HG02798 (cell line): ENCODE results near the gene FOXN3.

ENCODE experiments used
- ATAC-seq: cut with Tn5 transposase; IDR thresholded peaks from one replicate; pipeline ENCODE4 v1.9.1; 2021; ENCODE audit warnings: mild to moderate bottlenecking; ENCODE audit not compliant: unreplicated experiment, poor library complexity

FOXN3 gene

GRCh38 chr14:89366864-89367778 lies 49.9 kb downstream of the FOXN3 start:
- no peak for ATAC-seq

- ATAC-seq: peak; percentile 95
These were observed 51.8 kb downstream of the FOXN3 start for GRCh38 chr14:89365061-89365801.

GRCh38 chr14:89364316-89364715 lies 52.7 kb downstream of the FOXN3 start:
- no peak for ATAC-seq

- ATAC-seq: no peak
These were observed 56.8 kb downstream of the FOXN3 start for GRCh38 chr14:89360277-89360676.

- peak; percentile 34 for ATAC-seq
These were observed 57.4 kb downstream of the FOXN3 start for GRCh38 chr14:89359477-89360222.

GRCh38 chr14:89357655-89358297 lies 59.3 kb downstream of the FOXN3 start:
- no peak for ATAC-seq

GRCh38 chr14:89356927-89357326 lies 60.1 kb downstream of the FOXN3 start:
- ATAC-seq: no peak

GRCh38 chr14:89356496-89356895 lies 60.5 kb downstream of the FOXN3 start:
- ATAC-seq: no peak

- ATAC-seq: no peak
These were observed 63.3 kb downstream of the FOXN3 start for GRCh38 chr14:89353766-89354113.

GRCh38 chr14:89352976-89353765 lies 63.9 kb downstream of the FOXN3 start:
- no peak for ATAC-seq

GRCh38 chr14:89351516-89352404 lies 65.3 kb downstream of the FOXN3 start:
- ATAC-seq: peak; percentile 83

- ATAC-seq: no peak
These were observed 65.9 kb downstream of the FOXN3 start for GRCh38 chr14:89351221-89351515.

GRCh38 chr14:89350152-89350551 lies 66.9 kb downstream of the FOXN3 start:
- ATAC-seq: no peak

GRCh38 chr14:89349171-89350008 lies 67.6 kb downstream of the FOXN3 start:
- no peak for ATAC-seq

GRCh38 chr14:89348722-89349121 lies 68.3 kb downstream of the FOXN3 start:
- ATAC-seq: no peak

- ATAC-seq: no peak
These were observed 69.1 kb downstream of the FOXN3 start for GRCh38 chr14:89347885-89348284.

- no peak for ATAC-seq
These were observed 72.1 kb downstream of the FOXN3 start for GRCh38 chr14:89344920-89345254.

- no peak for ATAC-seq
These were observed 73.7 kb downstream of the FOXN3 start for GRCh38 chr14:89343356-89343755.
